K562 (cell line): ENCODE data around the gene ADAMTS2. TPM values are rescaled to one million over a fixed set of nuclear protein-coding genes. Genes with fewer than 3 reads are reported as not detected.

Experiments
- BDP1 ChIP-seq: IDR thresholded peaks from 3 replicates; pipeline ENCODE4 v1.6.1; 2011; ENCODE audit not compliant: insufficient read length, insufficient read depth
- NRF1 ChIP-seq, 2 experiments: fragments of 450-650 bp; IDR thresholded peaks in 1 of 2; conservative IDR thresholded peaks in 1 of 2; 2 replicates each; pipeline ENCODE4 v1.6.1; 2014; ENCODE audit warnings: mild to moderate bottlenecking in 2 of 2
- PRMT5 ChIP-seq: sonication (generic); formaldehyde crosslinking; IDR thresholded peaks from 2 replicates; pipeline ENCODE4 v1.5.0; 2020; ENCODE audit warnings: missing genetic modification reagents
- SIX5 ChIP-seq, 2 experiments: IDR thresholded peaks; 2 replicates each; pipeline ENCODE4 v1.6.1; 2011; ENCODE audit warnings: low read length in 2 of 2, borderline replicate concordance in 1 of 2, low read depth in 1 of 2, mild to moderate bottlenecking in 1 of 2, moderate library complexity in 1 of 2; ENCODE audit not compliant: insufficient read depth in 1 of 2
- ZNF354B ChIP-seq: fragments of 250-450 bp; sonication (Bioruptor Pico); IDR thresholded peaks from 2 replicates; pipeline ENCODE4 v1.4.0; 2020
- polyA plus RNA-seq, 8 experiments: library from polyadenylated mRNA; depleted of rRNA in 4 of 8; stranded (reverse) in 5 of 8; unstranded in 3 of 8; fragments of >200 nt; fragmentation: Nextera tagmentation in 2 of 8; fragmentation: Illumina TruSeq in 1 of 8; extraction: Ambion mirVana in 2 of 8; extraction: Trizol in 1 of 8; gene quantifications; 2 replicates each; pipeline versions ENCODE4 v1.2.1 to v1.2.3, GENCODE V29; 2011 to 2014; ENCODE audit warnings: inconsistent platforms in 1 of 8, missing spikeins in 1 of 8
- total RNA-seq, 7 experiments: library from RNA; depleted of rRNA in 6 of 7; stranded (reverse); fragments of >200 nt in 6 of 7; fragmentation: Illumina TruSeq in 2 of 7; extraction: Trizol in 2 of 7; gene quantifications; 2 replicates each; pipeline versions ENCODE4 v1.2.1 to v1.2.3, GENCODE V29; 2011 to 2021; ENCODE audit warnings: low replicate concordance in 1 of 7
- TF ChIP-seq, protein P1 (sequence below): sonication (generic); formaldehyde crosslinking; IDR thresholded peaks from 2 replicates; pipeline ENCODE4 v1.8.1; 2022; ENCODE audit warnings: missing genetic modification reagents
- TF ChIP-seq, protein P2 (sequence below): IDR thresholded peaks from 2 replicates; pipeline ENCODE4 v1.6.1; 2014; ENCODE audit warnings: antibody characterized with exemption

The ADAMTS2 gene
- total and polyA plus RNA-seq, 9 of the 15 experiments (the other 6 are each of a cell fraction or from before 2014, with no cell fraction given): not detected

DNA sequence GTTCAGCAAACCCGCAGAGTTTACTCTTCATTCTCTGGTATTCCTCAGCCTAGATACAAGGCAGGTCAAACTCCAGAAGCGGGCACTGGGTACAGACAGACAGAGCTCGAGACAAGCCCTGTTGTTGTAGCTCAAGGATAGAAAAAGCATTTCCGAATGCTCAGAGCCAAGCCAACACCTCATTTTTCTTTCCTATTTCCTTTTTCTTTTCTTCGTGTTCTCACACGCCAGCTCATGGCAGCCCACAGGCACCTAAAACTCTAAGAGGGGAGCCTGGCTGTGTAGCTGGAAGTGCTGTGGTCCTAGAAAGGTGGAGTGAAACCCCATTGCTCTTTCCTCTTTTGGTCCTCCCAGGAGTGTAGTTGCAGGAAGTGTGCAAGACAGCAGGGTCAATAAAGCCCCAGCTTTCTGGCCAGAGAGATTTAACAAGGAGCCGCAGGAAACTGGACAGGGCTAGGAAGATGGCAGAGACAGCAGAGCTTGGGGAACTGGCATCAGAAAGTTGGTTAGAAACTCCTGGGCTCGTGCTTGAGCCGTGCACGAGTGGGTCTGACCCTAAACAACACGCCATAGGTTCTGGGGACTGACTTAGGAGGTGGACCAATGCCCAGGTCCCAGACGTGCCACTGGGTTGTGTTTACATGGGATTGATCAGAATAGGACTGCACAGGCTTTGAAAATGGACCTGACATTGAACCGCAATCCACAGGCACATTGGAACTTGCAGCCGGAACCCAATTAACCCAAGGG, 41.6 kb downstream of the ADAMTS2 start (continued):
- TF ChIP-seq, protein P1, sequence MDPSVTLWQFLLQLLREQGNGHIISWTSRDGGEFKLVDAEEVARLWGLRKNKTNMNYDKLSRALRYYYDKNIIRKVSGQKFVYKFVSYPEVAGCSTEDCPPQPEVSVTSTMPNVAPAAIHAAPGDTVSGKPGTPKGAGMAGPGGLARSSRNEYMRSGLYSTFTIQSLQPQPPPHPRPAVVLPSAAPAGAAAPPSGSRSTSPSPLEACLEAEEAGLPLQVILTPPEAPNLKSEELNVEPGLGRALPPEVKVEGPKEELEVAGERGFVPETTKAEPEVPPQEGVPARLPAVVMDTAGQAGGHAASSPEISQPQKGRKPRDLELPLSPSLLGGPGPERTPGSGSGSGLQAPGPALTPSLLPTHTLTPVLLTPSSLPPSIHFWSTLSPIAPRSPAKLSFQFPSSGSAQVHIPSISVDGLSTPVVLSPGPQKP (CRISPR knock-in tag): no peak
- TF ChIP-seq, protein P2, sequence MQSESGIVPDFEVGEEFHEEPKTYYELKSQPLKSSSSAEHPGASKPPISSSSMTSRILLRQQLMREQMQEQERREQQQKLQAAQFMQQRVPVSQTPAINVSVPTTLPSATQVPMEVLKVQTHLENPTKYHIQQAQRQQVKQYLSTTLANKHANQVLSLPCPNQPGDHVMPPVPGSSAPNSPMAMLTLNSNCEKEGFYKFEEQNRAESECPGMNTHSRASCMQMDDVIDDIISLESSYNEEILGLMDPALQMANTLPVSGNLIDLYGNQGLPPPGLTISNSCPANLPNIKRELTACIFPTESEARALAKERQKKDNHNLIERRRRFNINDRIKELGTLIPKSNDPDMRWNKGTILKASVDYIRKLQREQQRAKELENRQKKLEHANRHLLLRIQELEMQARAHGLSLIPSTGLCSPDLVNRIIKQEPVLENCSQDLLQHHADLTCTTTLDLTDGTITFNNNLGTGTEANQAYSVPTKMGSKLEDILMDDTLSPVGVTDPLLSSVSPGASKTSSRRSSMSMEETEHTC: no peak
- no peak for TF ChIP-seq PRMT5
- no peak for TF ChIP-seq BDP1
- TF ChIP-seq NRF1 (conservative IDR thresholded peaks at IDR 0.05 in 1 of 2, IDR thresholded peaks at IDR 0.05 in 1 of 2): no peak
- TF ChIP-seq SIX5 (IDR thresholded peaks at IDR 0.05; ENCODE audit: borderline replicate concordance in 1 of 2, insufficient read depth in 1 of 2, low read depth in 1 of 2, low read length in 2 of 2): no peak
- TF ChIP-seq ZNF354B (CRISPR knock-in tag): no peak
